Stimulated activated naive B cell treated with anti-CD40 and anti-IgM and Interleukin-4, amounts not matched to agents 10 μg/mL and 1 μg/mL and 100 μg/mL, for 72 hours (primary cell): Measurements from ENCODE around the gene RBM25.

Source experiments
- ATAC-seq, 2 donors: fragments of 150-1000 bp; cut with Tn5 transposase; replicated peaks; 2 replicates each; pipeline ENCODE4 v1.10.0; 2021; ENCODE audit warnings: moderate library complexity in 1 of 2
- DNase-seq: peaks from one replicate; pipeline ENCODE4 v3.0.0; 2021
- H3K27ac Mint-ChIP-seq: one replicate; pipeline ENCODE4 v1.8.0; 2022; ENCODE audit warnings: mild to moderate bottlenecking, mixed read lengths
- H3K27me3 Mint-ChIP-seq, 2 donors: one replicate each; pipeline ENCODE4 v1.8.0; 2022; ENCODE audit warnings: mixed read lengths in 2 of 2
- H3K36me3 Mint-ChIP-seq, 2 donors: one replicate each; pipeline ENCODE4 v1.8.0; 2022; ENCODE audit warnings: mixed read lengths in 2 of 2, mild to moderate bottlenecking in 1 of 2
- H3K4me1 Mint-ChIP-seq, 2 donors: one replicate each; pipeline ENCODE4 v1.8.0; 2022; ENCODE audit warnings: mixed read lengths in 2 of 2, mild to moderate bottlenecking in 1 of 2
- H3K4me3 Mint-ChIP-seq, 2 donors: one replicate each; pipeline ENCODE4 v1.8.0; 2022; ENCODE audit warnings: mild to moderate bottlenecking in 2 of 2, mixed read lengths in 2 of 2, moderate library complexity in 1 of 2
- H3K9me3 Mint-ChIP-seq, 2 donors: one replicate each; pipeline ENCODE4 v1.8.0; 2022; ENCODE audit warnings: mixed read lengths in 2 of 2, mild to moderate bottlenecking in 1 of 2

Gene RBM25

DNA sequence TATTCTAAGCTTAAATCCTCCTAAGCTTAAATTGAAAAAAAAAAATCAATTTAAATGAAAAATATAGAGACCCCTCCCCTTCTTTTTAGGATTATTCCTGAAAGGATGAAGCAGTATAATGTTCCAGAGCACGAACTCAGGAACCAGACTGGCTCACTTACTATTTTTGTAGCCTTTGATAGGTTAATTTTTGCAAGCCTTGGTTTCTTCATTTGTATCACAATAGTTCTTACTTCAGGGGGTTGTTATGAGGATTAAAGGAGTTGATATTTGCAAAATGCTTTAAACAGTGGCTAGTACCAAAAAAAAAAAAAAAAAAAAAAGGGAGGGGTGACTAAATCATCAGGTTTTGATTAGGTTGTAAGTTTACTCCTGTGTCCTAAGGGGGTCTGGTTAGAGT lies 3.1 kb upstream of the RBM25 start:
- H3K27ac Mint-ChIP-seq: no peak overlapping the region
- peaks cover 0 to 2% of the 10 kb centered on the region in 2 donors for H3K36me3 Mint-ChIP-seq
- no peaks in the 10 kb centered on the region for H3K9me3 Mint-ChIP-seq
- DNase-seq (no peak), ATAC-seq (no peak)
- H3K4me1 Mint-ChIP-seq: peaks cover 0 to 3% of the 10 kb centered on the region in 2 donors
- no peaks in the 10 kb centered on the region for H3K27me3 Mint-ChIP-seq
- H3K4me3 Mint-ChIP-seq: no peak overlapping the region

DNA sequence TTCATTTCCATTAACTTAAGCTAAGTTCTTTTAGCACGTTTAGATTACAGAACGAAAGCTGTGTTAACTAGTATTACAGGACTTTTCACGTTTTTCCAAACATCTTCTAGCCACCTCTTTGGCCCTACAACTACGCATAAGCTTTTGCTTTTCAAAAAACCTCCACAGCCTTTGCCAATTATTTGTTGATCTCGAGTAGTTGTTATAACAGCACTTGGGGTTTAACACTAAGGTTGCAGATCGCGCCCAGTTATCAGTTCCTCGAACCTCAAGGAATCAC lies 450 bp upstream of the RBM25 start:
- Mint-ChIP-seq H3K9me3 (no peaks in the 10 kb centered on the region), H3K27ac (no peak overlapping the region), H3K27me3 (no peaks in the 10 kb centered on the region), H3K4me1 (peaks cover 9 to 18% of the 10 kb centered on the region in 2 donors), H3K36me3 (peaks cover 7% of the 10 kb centered on the region in 2 donors), H3K4me3 (no peak overlapping the region)
- DNase-seq: no peak
- ATAC-seq: no peak

DNA sequence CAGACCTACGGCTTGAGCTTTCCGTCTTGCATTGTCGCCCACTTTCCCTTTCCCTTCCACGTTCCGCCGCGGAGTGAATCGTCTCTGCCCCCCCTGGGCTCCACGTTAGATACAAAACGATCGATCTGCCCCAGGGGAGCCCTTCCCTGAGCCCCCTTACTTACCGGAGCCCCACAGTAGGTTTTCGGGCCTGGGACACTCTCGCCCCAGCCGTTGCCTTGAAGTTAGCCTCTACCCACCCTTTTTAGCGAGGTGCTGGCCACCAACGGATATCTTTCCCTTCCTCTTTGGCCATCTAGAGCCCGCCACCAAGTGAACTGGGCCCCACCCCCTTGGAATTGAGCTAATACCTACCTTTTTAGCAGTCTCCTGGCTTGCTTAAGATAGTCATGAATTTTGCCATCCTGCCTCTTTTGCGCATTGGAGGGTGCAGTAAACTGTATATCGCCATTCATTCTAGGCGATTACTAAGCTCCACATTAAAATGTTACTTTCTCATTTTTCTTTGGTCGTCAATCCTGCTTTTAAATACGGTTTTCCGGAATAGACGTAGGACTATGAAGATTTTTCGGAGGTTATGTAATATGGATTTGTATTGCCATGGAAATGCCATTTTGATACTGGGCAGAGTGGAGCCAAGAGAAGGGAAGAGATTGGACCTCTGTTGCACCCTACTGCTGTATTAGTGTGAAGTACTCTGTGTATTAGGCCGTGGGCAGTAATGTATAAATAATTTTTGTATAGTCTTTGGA lies 764 bp downstream of the RBM25 start:
- no peak overlapping the region for H3K27ac Mint-ChIP-seq
- H3K27me3 Mint-ChIP-seq: no peaks in the 10 kb centered on the region
- no peak overlapping the region for H3K4me3 Mint-ChIP-seq
- ATAC-seq (peak; percentile 12 to 16), DNase-seq (no peak)
- H3K36me3 Mint-ChIP-seq: peaks cover 9 to 15% of the 10 kb centered on the region in 2 donors
- H3K9me3 Mint-ChIP-seq: no peaks in the 10 kb centered on the region
- peaks cover 12 to 30% of the 10 kb centered on the region in 2 donors for H3K4me1 Mint-ChIP-seq

DNA sequence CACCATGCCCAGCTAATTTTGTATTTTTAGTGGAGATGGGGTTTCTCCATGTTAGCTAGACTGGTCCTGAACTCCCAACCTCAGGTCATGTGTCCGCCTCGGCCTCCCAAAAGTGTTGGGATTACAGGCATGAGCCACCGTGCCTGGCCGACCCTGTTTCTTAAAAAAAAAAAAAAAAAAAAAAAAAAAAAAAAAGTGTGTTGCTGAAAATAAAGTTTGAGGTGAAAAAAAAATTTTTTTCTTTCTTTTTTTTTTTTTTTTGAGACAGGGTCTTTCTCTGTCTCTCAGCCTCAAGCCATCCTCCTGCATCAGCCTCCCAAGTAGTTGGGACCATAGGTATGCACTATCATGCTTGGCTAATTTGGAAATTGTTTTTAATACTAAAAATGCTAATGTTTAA lies 11.3 kb downstream of the RBM25 start:
- Mint-ChIP-seq H3K9me3 (no peaks in the 10 kb centered on the region), H3K36me3 (peaks cover 27 to 33% of the 10 kb centered on the region in 2 donors), H3K27ac (no peak overlapping the region), H3K4me3 (no peak overlapping the region), H3K4me1 (peaks cover 6 to 15% of the 10 kb centered on the region in 2 donors), H3K27me3 (no peaks in the 10 kb centered on the region)
- no peak for DNase-seq
- no peak for ATAC-seq

DNA sequence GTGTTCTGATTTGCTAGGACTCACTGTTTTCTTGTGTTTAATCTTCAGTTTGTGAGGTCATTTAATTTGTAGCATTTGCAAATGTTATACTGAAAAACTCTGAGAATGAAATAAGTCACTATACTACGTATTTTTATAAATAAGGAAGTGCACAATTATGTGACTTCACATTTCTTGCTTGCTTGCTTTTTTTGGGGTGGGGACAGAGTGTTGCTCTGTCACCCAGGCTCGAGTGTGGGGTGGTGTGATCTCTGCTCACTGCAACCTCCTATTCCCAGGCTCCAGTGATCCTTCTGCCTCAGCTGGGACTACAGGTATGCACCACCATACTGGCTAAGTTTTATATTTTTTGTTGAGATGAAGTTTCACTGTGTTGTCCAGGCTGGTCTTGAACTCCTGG lies 32.7 kb downstream of the RBM25 start:
- Mint-ChIP-seq H3K9me3 (no peaks in the 10 kb centered on the region), H3K27ac (no peak overlapping the region), H3K36me3 (peaks cover 30 to 45% of the 10 kb centered on the region in 2 donors), H3K4me1 (peaks cover 0 to 2% of the 10 kb centered on the region in 2 donors), H3K27me3 (no peaks in the 10 kb centered on the region), H3K4me3 (no peak overlapping the region)
- DNase-seq: no peak
- ATAC-seq: no peak

DNA sequence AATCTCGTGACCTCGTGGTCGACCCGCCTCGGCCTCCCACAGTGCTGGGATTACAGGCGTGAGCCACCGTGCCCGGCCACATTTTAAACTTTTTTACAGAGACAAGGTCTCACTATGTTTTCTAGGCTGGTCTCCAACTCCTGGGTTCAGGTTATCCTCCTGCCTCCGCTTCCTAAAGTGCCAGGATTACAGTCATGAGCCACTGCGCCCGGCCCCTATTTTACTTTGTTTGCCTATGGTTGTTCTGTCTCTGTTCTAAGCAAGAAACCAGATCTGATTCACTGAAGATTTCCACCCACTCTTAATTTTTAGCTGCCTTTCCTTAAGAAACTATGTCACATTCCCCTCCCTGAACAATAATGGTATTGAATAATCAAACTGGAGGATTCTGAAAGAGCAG lies 39.1 kb downstream of the RBM25 start:
- no peaks in the 10 kb centered on the region for H3K27me3 Mint-ChIP-seq
- no peaks in the 10 kb centered on the region for H3K9me3 Mint-ChIP-seq
- DNase-seq (no peak), ATAC-seq (no peak)
- H3K27ac Mint-ChIP-seq: no peak overlapping the region
- H3K4me1 Mint-ChIP-seq: no peaks in the 10 kb centered on the region
- no peak overlapping the region for H3K4me3 Mint-ChIP-seq
- peaks cover 24 to 38% of the 10 kb centered on the region in 2 donors for H3K36me3 Mint-ChIP-seq

DNA sequence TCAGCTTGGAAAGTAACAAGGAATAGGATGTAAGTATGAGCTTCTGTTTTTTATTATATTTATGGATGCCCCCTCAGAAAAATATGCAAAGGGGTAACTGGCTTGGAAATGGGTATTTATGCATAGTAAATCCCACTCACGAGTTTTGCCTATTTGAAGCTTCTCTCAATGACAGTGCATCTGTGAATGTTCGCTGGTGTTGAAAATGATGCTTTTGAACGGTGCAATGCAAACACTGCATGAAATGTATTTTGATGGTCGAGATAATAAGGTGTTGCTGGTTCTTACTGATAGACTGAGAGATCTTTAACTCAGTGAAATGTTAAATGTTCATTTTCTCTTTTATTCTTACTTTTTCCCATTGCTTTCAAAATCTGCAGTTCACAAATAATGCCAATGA lies 42.0 kb downstream of the RBM25 start:
- Mint-ChIP-seq H3K4me3 (no peak overlapping the region), H3K27ac (no peak overlapping the region)
- no peak for ATAC-seq

DNA sequence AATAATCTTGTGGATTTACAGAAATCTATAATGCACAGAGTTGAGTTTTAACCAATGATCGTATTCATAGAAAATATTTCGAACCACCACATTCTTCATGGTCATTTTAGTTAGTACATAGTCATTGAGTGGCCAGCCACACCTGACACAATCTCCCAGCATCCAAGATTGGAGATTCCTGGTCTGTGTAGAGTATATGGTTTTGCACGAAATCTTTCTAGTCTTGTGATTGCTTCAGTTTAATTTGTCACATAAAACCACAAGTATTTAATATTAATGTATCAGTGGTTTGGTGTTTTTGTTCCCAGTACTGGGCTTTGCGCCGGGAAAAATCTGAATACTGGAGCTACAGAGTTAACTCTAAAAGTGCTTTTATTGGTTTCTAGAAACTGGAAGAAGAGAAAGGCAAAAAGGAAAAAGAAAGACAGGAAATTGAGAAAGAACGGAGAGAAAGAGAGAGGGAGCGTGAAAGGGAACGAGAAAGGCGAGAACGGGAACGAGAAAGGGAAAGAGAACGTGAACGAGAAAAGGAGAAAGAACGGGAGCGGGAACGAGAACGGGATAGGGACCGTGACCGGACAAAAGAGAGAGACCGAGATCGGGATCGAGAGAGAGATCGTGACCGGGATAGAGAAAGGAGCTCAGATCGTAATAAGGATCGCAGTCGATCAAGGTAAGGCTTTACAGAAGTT lies 44.6 kb downstream of the RBM25 start:
- Mint-ChIP-seq H3K4me3 (peak overlapping the region in 1 of 2 donors; percentile 2), H3K36me3 (peaks cover 27 to 35% of the 10 kb centered on the region in 2 donors), H3K27ac (no peak overlapping the region), H3K27me3 (no peaks in the 10 kb centered on the region), H3K9me3 (no peaks in the 10 kb centered on the region), H3K4me1 (no peaks in the 10 kb centered on the region)
- ATAC-seq (no peak), DNase-seq (no peak)

More for the DNA sequence above, 42.0 kb downstream of the RBM25 start:
- no peak for DNase-seq
- Mint-ChIP-seq H3K36me3 (peaks cover 31 to 42% of the 10 kb centered on the region in 2 donors), H3K4me1 (no peaks in the 10 kb centered on the region), H3K27me3 (no peaks in the 10 kb centered on the region), H3K9me3 (no peaks in the 10 kb centered on the region)

DNA sequence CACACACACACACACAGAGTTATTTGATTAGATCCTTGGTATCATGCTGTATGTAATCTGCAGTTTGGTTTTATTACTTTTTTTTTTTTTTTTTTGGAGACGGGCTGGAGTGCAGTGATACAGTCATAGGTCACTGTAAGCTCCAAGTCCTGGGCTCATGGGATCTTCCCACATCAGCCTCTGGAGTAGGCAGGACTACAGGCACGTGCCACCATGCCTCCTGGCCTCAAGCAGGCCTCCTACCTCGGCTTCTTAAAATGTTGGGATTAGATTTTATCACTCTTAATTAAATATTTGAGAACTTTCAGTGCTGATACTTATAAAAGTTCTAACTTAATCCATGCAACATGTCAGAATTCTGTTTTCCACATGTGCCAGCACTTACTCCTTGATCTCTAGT lies 46.7 kb downstream of the RBM25 start:
- peaks cover 32 to 34% of the 10 kb centered on the region in 2 donors for H3K36me3 Mint-ChIP-seq
- no peak overlapping the region for H3K27ac Mint-ChIP-seq
- no peaks in the 10 kb centered on the region for H3K27me3 Mint-ChIP-seq
- H3K4me1 Mint-ChIP-seq: no peaks in the 10 kb centered on the region
- H3K4me3 Mint-ChIP-seq: no peak overlapping the region
- ATAC-seq (no peak), DNase-seq (no peak)
- H3K9me3 Mint-ChIP-seq: no peaks in the 10 kb centered on the region

DNA sequence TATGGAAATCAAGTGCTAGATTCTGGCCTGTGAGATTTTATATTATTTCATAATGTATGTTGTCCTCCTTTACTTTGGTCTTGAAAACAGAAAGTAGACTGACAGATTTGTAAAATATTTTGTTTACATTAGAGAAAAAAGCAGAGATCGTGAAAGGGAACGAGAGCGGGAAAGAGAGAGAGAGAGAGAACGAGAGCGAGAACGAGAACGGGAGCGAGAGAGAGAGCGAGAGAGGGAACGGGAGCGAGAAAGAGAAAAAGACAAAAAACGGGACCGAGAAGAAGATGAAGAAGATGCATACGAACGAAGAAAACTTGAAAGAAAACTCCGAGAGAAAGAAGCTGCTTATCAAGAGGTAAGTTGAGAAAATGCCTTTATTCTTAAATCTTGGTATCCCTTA lies 47.4 kb downstream of the RBM25 start:
- Mint-ChIP-seq H3K4me3 (peak overlapping the region in 1 of 2 donors; percentile 16), H3K27ac (no peak overlapping the region), H3K9me3 (no peaks in the 10 kb centered on the region), H3K27me3 (no peaks in the 10 kb centered on the region), H3K36me3 (peaks cover 31 to 32% of the 10 kb centered on the region in 2 donors), H3K4me1 (no peaks in the 10 kb centered on the region)
- DNase-seq (no peak), ATAC-seq (no peak)

DNA sequence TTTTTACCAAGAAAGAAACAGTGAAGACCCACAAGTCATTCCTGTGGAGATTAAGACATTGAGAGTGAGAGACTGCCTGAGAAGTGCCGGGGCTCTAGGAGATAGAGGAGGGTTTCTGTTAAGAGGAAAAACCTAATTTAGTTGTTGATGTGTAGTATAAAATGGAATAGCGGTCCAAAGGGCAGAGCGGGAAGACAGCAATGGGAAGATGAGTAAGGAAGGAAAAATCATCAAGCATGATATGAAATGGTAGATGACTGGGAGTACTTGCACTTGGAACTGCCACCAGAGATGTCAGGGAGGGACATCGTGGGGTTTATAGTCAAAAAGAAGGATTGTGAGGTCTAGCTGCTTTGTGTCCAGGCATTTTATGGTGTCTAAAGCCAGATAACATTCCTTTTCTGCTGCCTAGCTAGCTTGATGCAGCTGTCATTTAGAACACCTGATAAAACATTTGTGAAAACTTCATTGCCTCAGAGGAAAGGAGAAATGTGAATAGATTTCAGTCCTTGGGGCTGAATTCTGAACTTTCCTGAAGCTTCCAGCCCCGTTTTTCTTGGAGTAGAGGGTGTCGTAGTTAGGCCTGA lies 57.8 kb downstream of the RBM25 start:
- Mint-ChIP-seq H3K36me3 (peaks cover 36 to 51% of the 10 kb centered on the region in 2 donors), H3K9me3 (no peaks in the 10 kb centered on the region), H3K4me3 (no peak overlapping the region), H3K27me3 (no peaks in the 10 kb centered on the region), H3K4me1 (peaks cover 4 to 11% of the 10 kb centered on the region in 2 donors), H3K27ac (peak overlapping the region; percentile 3)
- ATAC-seq (no peak), DNase-seq (no peak)

DNA sequence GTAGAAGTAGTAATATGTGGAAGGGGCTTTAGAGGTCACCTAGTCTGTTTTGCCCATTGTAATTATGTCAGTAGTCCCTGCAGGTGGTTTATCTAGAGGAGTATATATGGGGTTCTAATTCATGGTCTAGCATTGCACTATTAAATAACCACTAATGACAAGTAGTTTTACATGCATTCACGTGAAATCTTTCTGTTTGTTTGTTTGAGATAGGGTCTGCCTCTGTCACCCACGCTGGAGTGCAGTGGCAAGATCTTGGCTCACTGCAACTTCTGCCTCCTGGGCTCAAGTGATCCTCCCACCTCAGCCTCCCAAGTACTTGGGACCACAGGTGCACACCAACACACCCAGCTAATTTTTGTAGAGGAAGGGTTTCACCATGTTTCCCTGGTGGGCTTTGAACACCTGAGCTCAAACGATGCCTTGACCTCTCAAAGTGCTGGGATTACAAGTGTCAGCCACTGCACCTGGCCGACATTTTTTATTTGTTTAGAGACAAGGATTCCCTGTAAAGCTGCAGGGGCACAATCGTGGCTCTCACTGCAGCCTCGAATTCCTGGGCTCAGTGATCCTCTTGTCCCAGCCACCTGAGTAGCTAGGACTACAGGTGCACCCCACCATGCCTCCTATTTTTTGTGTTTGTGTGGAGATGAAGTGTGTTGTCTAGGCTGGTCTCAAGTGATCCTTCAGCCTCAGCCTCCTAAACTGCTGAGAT lies 66.0 kb downstream of the RBM25 start:
- H3K27ac Mint-ChIP-seq: peak overlapping the region; percentile 32
- H3K36me3 Mint-ChIP-seq: peaks cover 20 to 31% of the 10 kb centered on the region in 2 donors
- H3K4me1 Mint-ChIP-seq: peaks cover 0 to 1% of the 10 kb centered on the region in 2 donors
- H3K9me3 Mint-ChIP-seq: no peaks in the 10 kb centered on the region
- no peak overlapping the region for H3K4me3 Mint-ChIP-seq
- no peak for ATAC-seq
- DNase-seq: no peak
- H3K27me3 Mint-ChIP-seq: no peaks in the 10 kb centered on the region

DNA sequence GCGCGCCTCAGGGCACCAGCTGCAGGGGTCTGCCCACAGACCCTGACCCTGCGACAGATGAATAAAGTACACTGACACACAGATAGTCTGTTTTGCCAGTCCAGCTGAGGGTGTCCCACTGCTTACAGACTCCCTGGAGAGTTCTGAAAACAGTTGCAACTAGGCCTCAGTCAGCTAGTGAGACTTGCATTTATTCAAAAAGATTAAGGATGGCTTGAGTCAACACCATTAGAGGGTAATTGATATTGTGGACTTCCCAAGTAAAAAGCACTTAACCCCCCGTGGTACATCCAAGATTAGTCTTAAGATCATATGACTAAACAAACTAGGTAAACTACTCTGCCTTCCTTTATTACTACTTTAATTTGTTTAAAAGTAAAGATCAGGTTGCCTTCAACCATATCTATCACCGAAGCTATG lies 66.8 kb downstream of the RBM25 start:
- Mint-ChIP-seq H3K4me1 (peaks cover 0 to 1% of the 10 kb centered on the region in 2 donors), H3K27ac (no peak overlapping the region), H3K36me3 (peaks cover 16 to 22% of the 10 kb centered on the region in 2 donors), H3K27me3 (no peaks in the 10 kb centered on the region), H3K4me3 (no peak overlapping the region), H3K9me3 (no peaks in the 10 kb centered on the region)
- no peak for ATAC-seq
- no peak for DNase-seq

DNA sequence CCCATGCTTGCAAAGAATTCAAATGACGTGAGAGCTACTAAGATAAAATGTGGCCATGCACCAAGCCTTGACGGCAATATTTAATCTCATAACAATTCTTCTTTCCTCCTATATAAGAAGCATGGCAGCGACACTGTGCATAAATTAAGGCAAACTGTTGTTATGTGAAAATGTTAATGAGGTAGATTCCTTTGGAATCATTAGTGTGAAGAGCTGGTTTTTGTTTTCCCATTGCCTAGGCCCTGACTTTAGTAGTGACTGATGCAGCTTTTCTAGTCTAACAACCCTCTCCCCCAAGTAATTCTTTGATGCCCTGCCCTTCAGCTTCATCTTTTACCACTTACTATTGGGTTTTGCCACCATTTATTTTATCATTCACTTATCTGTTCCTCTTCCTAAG lies 67.4 kb downstream of the RBM25 start:
- H3K9me3 Mint-ChIP-seq: no peaks in the 10 kb centered on the region
- ATAC-seq (no peak), DNase-seq (no peak)
- H3K27me3 Mint-ChIP-seq: no peaks in the 10 kb centered on the region
- H3K4me1 Mint-ChIP-seq: peaks cover 0 to 1% of the 10 kb centered on the region in 2 donors
- H3K27ac Mint-ChIP-seq: no peak overlapping the region
- peaks cover 16 to 22% of the 10 kb centered on the region in 2 donors for H3K36me3 Mint-ChIP-seq
- H3K4me3 Mint-ChIP-seq: no peak overlapping the region
